HG03159 (cell line): Measurements from ENCODE around the gene PPP1R15A.
"Not testable (repeated sequence)": the region's sequence is repeated elsewhere in the genome, so short reads cannot be mapped to it uniquely, and the experiment has no call there.

Experiments
- ATAC-seq: cut with Tn5 transposase; IDR thresholded peaks from one replicate; pipeline ENCODE4 v1.9.1; 2021; ENCODE audit warnings: mild to moderate bottlenecking, moderate library complexity; ENCODE audit not compliant: unreplicated experiment

The PPP1R15A gene

GRCh38 chr19:48872182-48872883, at the start of gene PPP1R15A:
Gene PPP1R15A, plus strand, starts transcription at chr19:48872421. Its CDS starts 813 bp downstream, at chr19:48873234.
- peak; percentile 42 for ATAC-seq

DNA sequence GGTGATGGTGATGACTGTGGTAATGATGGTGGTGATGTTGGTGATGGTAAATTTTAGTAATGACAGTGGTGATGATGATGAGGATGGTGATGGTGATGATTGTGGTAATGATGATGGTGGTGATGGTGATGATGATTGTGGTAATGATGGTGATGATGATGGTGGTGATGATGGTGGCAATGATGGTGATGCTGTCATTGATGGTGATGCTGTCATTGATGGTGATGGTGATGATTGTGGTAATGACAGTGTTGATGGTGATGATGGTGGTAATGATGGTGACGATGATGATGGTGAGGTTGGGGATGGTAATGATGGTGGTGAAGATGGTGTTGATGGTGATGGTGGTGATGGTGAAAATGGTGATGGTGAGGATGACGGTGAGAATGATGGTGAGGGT, 49.7 kb upstream of the PPP1R15A start:
- ATAC-seq: no peak

DNA sequence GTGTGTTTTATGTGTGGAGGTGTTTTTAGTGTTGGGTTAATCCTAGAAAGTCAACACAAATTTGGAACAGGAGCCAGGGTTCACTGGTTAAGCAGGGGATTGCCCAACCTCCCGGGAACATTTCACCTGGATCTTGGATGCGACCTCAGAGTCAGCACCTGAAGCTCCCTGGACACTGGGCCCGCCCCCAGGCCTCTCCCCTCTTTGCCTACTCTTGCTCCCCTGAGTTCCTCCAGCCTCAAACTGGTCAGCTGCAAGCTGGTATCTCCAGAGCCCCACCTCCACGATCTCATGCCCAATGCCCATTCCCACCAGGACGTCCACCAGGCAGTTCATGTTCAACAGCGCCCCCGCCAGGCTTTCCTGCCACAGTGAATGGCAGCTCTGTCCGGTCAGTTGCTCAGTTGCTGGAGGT, 45.6 kb upstream of the PPP1R15A start:
- ATAC-seq: no peak

GRCh38 chr19:48830088-48830487, 42.1 kb upstream of the PPP1R15A start:
- no peak for ATAC-seq

- no peak for ATAC-seq
These were observed 41.3 kb upstream of the PPP1R15A start for GRCh38 chr19:48830965-48831364.

DNA sequence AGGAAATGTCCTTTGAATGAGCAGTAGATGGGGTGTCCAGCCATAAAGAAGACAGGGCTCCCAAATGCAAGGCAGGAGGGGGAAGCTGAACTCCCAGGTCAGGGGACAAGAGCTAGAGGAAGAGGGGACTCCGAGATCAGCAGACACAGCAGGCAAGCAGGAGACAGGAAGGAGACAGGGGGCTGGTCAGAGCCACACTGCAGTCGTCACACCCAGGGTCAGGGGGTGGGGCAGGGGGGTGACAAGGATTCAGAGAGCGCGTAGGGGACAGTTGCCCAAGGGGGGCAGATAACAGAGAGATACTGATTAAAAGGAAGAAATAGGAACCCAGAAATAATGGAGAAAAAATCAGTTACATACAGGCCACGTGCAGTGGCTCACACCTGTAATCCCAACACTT, 39.2 kb upstream of the PPP1R15A start:
- ATAC-seq: no peak

GRCh38 chr19:48833977-48834376, 38.2 kb upstream of the PPP1R15A start:
- ATAC-seq: no peak

DNA sequence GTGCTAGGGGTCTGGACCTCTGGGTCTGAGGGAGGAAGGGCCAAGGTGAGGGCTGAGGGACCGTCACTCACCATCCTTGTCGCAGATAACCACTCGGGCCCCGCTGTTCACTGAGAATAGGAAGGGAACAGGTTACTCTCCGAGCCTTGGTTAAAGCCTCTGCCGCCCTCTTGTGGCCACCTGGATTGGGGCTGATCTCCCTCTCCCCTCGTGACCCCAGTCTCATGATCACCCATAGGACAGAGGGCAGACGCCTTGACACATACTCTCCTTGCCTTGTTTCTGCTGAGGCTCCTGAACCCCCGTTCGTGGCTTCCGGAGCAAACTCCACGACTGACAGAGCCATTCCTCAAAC, 36.5 kb upstream of the PPP1R15A start:
- ATAC-seq: peak; percentile 66

- no peak for ATAC-seq
These were observed 35.9 kb upstream of the PPP1R15A start, which contains the start of gene HSD17B14 for GRCh38 chr19:48836089-48837017. Gene HSD17B14, minus strand, starts transcription at chr19:48836491. Its CDS starts 80 bp downstream, at chr19:48836411.

GRCh38 chr19:48837051-48837524, 35.1 kb upstream of the PPP1R15A start:
- ATAC-seq: peak; percentile 58

GRCh38 chr19:48837687-48838086, 34.5 kb upstream of the PPP1R15A start:
- ATAC-seq: no peak

GRCh38 chr19:48841047-48841446, 31.2 kb upstream of the PPP1R15A start:
- ATAC-seq: no peak

GRCh38 chr19:48841571-48841970, 30.6 kb upstream of the PPP1R15A start:
- no peak for ATAC-seq

DNA sequence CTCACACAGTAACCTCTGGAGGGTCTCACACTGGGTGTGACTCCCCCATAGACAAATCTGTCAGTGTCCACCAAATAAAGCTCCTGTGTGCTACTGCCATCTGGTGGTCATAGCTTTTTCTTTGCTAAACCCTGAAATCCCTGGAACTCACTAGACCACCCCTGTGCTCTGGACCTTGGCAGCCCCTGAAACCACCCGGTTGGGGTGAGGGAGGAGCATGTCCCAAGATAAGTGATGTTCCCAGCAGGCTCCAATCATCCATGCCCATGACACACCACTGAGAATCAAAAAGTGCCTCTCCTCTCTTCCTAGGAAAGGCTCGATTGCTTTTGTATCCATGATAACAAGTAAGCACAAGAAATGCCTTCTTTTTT, 29.4 kb upstream of the PPP1R15A start:
- ATAC-seq: no peak

GRCh38 chr19:48844472-48844871, 27.7 kb upstream of the PPP1R15A start:
- ATAC-seq: no peak

- ATAC-seq: no peak
These were observed 26.8 kb upstream of the PPP1R15A start for GRCh38 chr19:48845384-48845783.

GRCh38 chr19:48846659-48847058, 25.6 kb upstream of the PPP1R15A start:
- not testable (repeated sequence) for ATAC-seq

GRCh38 chr19:48852292-48852691, 19.9 kb upstream of the PPP1R15A start:
- ATAC-seq: no peak

- no peak for ATAC-seq
These were observed 18.7 kb upstream of the PPP1R15A start for GRCh38 chr19:48853483-48853882.

- no peak for ATAC-seq
These were observed 18.1 kb upstream of the PPP1R15A start for GRCh38 chr19:48854103-48854502.

- ATAC-seq: no peak
These were observed 15.3 kb upstream of the PPP1R15A start for GRCh38 chr19:48856921-48857320.
